Left ventricle myocardium inferior (tissue), 1 donor: ENCODE results near the gene GLIPR1L2. TPM values are rescaled to one million over a fixed set of nuclear protein-coding genes. Genes with fewer than 3 reads are reported as not detected.
"Not testable (repeated sequence)": the region's sequence is repeated elsewhere in the genome, so short reads cannot be mapped to it uniquely, and the experiment has no call there.

Source experiments
- DNase-seq: peaks from one replicate; pipeline ENCODE4 v3.0.0-alpha.2; 2020
- H3K27ac ChIP-seq: fragments of 200-600 bp; replicated peaks from 2 replicates; pipeline ENCODE4 v1.8.0; 2021
- H3K27me3 ChIP-seq: fragments of 200-600 bp; 2 replicates; pipeline ENCODE4 v1.8.0; 2021; ENCODE audit warnings: low read depth
- H3K36me3 ChIP-seq: fragments of 200-600 bp; 2 replicates; pipeline ENCODE4 v1.8.0; 2021
- H3K4me1 ChIP-seq: fragments of 200-600 bp; 2 replicates; pipeline ENCODE4 v1.8.0; 2021
- H3K4me3 ChIP-seq: fragments of 200-600 bp; 2 replicates; pipeline ENCODE4 v1.8.0; 2021; ENCODE audit warnings: mild to moderate bottlenecking, moderate library complexity
- H3K9me3 ChIP-seq: fragments of 200-600 bp; replicated peaks from 2 replicates; pipeline ENCODE4 v1.8.0; 2021
- intact Hi-C: fragments of 100-400 bp; cut with micrococcal nuclease; formaldehyde crosslinking; loops from one replicate; pipeline ENCODE4 v1.11.0; 2022
- total RNA-seq: library from RNA; stranded (reverse); fragmentation: NEBNext Ultra II Directional; extraction: Animal tissue kit (Norgen Biotek cat#: 25700); gene quantifications from one replicate; pipeline ENCODE4 v1.2.1, GENCODE V29; 2021
- TF ChIP-seq, protein P1 (sequence below): fragments of 200-600 bp; IDR thresholded peaks from 2 replicates; pipeline ENCODE4 v1.8.0; 2021; ENCODE audit warnings: antibody characterized with exemption, mild to moderate bottlenecking, borderline replicate concordance
- donor health status: DM: no; HTN: yes; CAD: no; lungs with severe emphysema.

GLIPR1L2 gene
- total RNA-seq, 1 donor from 2014 or later = 1.5 TPM

DNA sequence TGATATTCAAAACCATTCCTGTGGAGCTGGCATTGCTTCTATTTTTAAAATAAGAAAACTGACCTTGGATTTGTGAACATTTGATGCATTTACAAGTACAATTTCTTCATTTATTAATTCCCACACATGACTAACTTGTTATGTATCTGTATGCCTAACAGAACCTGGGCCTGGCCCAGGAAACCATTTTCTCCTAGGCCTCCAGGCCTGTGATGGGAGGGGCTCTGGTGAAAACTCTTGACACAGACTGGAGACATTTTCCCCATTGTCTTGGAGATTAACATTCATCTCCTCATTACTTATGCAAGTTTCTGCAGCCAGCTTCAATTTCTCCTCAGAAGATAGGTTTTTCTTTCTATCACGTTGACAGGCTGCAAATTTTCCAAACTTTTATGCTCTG is 42.0 kb downstream of the GLIPR1L2 start:
- H3K27me3 ChIP-seq = no peaks in the 10 kb centered on the region
- intact Hi-C loops = no loop called here
- H3K4me1 ChIP-seq = no peaks in the 10 kb centered on the region
- no peak for DNase-seq
- H3K4me3 ChIP-seq = no peak overlapping the region
- peaks cover 49% of the 10 kb centered on the region for H3K9me3 ChIP-seq
- no peaks in the 10 kb centered on the region for H3K36me3 ChIP-seq
- H3K27ac ChIP-seq = no peak overlapping the region
- TF ChIP-seq, protein P1, sequence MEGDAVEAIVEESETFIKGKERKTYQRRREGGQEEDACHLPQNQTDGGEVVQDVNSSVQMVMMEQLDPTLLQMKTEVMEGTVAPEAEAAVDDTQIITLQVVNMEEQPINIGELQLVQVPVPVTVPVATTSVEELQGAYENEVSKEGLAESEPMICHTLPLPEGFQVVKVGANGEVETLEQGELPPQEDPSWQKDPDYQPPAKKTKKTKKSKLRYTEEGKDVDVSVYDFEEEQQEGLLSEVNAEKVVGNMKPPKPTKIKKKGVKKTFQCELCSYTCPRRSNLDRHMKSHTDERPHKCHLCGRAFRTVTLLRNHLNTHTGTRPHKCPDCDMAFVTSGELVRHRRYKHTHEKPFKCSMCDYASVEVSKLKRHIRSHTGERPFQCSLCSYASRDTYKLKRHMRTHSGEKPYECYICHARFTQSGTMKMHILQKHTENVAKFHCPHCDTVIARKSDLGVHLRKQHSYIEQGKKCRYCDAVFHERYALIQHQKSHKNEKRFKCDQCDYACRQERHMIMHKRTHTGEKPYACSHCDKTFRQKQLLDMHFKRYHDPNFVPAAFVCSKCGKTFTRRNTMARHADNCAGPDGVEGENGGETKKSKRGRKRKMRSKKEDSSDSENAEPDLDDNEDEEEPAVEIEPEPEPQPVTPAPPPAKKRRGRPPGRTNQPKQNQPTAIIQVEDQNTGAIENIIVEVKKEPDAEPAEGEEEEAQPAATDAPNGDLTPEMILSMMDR = no peak

DNA sequence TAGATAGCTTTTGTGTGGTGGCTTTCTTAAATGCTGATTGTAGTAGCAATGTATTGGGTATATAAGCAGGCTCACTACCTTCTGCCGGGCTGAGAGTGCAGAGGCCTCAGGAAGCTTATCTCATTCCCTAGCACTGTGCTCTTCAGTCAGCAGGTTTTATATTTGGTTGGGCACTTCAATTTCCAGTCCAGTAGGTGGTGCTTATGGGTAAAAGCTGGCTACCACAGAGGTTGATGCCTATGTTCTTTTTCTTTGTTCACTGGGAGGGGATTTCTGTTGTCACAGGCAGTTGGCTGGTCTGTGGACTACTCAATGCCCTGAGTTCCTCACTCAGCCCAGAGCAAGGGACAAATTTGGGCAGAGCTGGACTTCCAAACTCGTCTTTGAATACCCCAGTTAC is 46.7 kb downstream of the GLIPR1L2 start:
- no peak overlapping the region for H3K27ac ChIP-seq
- H3K36me3 ChIP-seq = no peaks in the 10 kb centered on the region
- H3K4me3 ChIP-seq = no peak overlapping the region
- no peaks in the 10 kb centered on the region for H3K27me3 ChIP-seq
- peaks cover 46% of the 10 kb centered on the region for H3K9me3 ChIP-seq
- TF ChIP-seq, protein P1 = peak; percentile 13
- no peak for DNase-seq
- intact Hi-C loops = no loop called here
- H3K4me1 ChIP-seq = no peaks in the 10 kb centered on the region

DNA sequence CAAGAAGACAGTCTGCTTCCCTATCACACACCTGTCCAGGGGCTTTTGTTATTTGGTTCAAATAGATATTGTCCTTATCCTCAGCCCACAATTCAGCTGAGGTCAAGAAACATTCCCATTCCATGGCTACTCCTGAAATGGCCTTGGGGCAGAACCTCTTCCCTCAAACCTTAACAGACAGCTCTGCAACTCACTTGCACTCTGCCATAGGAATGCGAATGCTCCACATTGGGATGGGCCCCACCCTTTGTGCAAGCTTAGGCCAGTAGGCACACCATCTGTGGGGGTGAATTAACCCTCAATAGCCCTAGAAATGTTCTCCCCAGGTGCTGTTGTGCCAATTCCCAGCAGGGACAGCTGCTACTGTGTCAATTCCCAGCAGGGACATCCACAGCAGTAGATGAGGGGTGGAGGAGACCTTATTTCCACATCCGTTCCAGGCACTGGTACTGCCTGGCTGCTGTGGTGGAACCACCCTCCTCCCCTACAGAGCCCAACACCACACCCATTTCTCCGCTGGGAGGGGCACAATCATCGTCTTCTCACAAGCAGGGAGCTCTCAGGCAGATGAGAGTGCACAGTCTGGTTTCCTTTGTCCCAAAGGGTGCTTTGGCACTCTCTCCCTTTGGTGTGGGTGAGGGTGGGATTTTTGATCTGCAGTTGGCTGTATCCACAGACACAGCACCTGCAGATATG is 47.3 kb downstream of the GLIPR1L2 start:
- Histone ChIP-seq H3K27me3 (no peaks in the 10 kb centered on the region), H3K36me3 (no peaks in the 10 kb centered on the region), H3K27ac (no peak overlapping the region), H3K4me3 (no peak overlapping the region), H3K9me3 (peaks cover 46% of the 10 kb centered on the region), H3K4me1 (no peaks in the 10 kb centered on the region)
- DNase-seq = no peak
- intact Hi-C loops = no loop called here
- TF ChIP-seq, protein P1 = no peak

DNA sequence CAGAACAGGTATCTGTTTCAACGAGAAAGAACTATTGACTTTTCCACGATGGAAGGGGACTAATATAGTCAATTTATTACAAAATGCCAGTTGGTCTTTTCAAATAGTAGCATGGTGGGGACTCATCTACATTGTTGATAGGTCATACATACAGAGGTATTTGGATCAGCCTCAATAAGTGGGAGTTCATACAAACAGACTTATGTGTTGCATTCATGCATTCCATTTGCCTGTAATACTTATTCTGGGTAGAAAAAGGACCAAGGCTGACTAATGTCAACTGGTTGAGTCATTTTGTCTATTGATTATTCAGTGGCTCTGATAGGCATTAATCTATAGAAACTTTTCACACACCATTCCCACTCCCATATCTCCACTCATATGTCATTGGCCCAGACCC is 48.2 kb downstream of the GLIPR1L2 start:
- Histone ChIP-seq H3K4me3 (no peak overlapping the region), H3K9me3 (peaks cover 46% of the 10 kb centered on the region), H3K27me3 (no peaks in the 10 kb centered on the region), H3K36me3 (no peaks in the 10 kb centered on the region), H3K27ac (no peak overlapping the region), H3K4me1 (no peaks in the 10 kb centered on the region)
- DNase-seq = no peak
- TF ChIP-seq, protein P1 = no peak
- intact Hi-C loops = no loop called here

DNA sequence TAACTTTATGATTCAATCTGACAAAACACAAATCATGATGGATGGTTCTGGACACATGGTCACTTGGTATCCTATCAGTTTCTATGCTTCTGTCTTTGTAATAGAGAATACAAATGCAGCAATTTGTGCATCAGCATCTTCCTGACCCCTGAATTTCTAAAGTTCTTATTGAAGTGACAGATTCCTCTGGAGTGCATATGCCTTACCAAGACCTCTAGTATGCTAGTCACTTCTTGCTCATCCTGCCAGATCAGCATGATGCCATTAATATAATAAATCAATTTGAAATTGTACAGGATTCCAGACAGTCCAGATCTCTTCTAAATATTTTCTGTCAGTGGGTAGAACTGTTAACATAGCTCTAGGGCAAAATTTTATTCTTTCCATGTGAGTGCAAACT is 49.0 kb downstream of the GLIPR1L2 start:
- no peak for DNase-seq
- Histone ChIP-seq H3K4me1 (no peaks in the 10 kb centered on the region), H3K9me3 (peaks cover 41% of the 10 kb centered on the region), H3K27me3 (no peaks in the 10 kb centered on the region), H3K4me3 (no peak overlapping the region), H3K27ac (no peak overlapping the region), H3K36me3 (no peaks in the 10 kb centered on the region)
- TF ChIP-seq, protein P1 = no peak
- intact Hi-C loops = no loop called here

DNA sequence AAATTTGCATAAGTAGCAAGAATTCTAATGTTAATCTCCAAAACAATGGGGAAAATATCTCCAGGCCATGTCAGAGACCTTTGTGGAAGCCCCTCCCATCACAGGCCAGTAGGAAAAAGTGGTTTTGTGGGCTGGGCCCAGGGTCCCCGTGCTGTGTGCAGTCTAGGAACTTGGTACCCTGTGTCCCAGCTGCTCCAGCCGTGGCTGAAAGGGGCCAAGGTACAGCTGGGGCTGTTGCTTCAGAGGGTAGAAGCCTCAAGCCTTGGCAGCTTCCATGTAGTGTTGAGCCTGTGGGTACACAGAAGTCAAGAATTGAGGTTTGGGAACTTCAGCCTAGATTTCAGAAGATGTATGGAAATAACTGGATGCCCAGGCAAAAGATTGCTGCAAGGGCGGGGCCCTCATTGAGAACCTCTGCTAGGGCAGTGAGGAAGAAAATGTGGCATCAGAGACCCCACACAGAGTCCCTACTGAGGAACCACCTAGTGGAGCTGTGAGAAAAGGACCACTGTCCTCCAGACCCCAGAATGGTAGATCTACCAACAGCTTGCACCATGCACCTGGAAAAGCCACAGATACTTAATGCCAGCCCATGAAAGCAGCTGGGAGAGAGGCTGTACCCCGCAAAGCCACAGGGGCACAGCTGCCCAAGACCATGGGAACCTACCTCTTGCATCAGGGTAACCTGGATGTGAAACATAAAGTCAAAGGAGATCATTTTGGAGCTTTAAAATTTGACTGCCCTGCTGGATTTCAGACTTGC is 51.0 kb downstream of the GLIPR1L2 start:
- H3K36me3 ChIP-seq, H3K27ac ChIP-seq, DNase-seq, H3K4me1 ChIP-seq, H3K4me3 ChIP-seq, intact Hi-C loops, H3K27me3 ChIP-seq: not testable (repeated sequence)
- peaks cover 23% of the 10 kb centered on the region for H3K9me3 ChIP-seq

DNA sequence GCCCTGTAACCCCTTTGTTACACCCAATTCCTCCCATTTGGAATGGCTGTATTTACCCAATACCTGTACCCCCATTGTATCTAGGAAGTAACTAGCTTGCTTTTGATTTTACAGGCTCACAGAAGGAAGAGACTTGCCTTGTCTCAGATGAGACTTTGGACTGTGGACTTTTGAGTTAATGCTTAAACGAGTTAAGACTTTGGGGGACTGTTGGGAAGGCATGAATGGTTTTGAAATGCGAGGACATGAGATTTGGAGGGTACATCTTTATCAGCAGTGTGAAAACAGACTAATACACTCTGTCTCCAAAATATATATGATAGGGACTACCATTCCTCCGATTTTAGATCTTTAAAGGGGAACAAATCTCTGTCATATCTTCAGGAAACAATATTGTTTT is 51.6 kb downstream of the GLIPR1L2 start:
- H3K27me3 ChIP-seq, intact Hi-C loops, DNase-seq, H3K27ac ChIP-seq, H3K36me3 ChIP-seq, H3K4me3 ChIP-seq, H3K4me1 ChIP-seq: not testable (repeated sequence)
- peaks cover 17% of the 10 kb centered on the region for H3K9me3 ChIP-seq
